ENCODE data around the gene STAP1.

DNA sequence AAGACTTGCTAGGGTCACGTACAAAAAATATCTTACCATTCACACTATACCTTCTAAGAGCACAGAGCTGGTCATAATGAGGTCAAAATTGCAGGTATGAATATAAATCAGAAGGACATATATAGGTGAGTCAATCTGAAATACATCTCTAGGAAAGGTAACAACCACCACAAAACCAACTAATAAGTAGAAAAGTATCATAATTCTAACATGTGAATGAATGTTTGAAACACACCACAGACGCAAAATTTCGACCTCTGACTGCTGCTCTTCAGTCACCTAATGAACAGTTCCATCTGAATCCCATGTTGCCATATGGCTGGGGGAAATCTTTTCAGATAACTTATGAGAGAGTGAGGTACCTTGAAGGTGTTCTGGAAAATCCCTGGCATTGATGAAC is 22.1 kb downstream of the STAP1 start:
- TF ChIP-seq, protein P1, sequence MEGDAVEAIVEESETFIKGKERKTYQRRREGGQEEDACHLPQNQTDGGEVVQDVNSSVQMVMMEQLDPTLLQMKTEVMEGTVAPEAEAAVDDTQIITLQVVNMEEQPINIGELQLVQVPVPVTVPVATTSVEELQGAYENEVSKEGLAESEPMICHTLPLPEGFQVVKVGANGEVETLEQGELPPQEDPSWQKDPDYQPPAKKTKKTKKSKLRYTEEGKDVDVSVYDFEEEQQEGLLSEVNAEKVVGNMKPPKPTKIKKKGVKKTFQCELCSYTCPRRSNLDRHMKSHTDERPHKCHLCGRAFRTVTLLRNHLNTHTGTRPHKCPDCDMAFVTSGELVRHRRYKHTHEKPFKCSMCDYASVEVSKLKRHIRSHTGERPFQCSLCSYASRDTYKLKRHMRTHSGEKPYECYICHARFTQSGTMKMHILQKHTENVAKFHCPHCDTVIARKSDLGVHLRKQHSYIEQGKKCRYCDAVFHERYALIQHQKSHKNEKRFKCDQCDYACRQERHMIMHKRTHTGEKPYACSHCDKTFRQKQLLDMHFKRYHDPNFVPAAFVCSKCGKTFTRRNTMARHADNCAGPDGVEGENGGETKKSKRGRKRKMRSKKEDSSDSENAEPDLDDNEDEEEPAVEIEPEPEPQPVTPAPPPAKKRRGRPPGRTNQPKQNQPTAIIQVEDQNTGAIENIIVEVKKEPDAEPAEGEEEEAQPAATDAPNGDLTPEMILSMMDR (IDR thresholded peaks at IDR 0.05) = no peak
- no peak for TF ChIP-seq POLR2AphosphoS5 (IDR thresholded peaks at IDR 0.05)
